NCI-H2227 (cell line): ENCODE data around the gene TENT4B.

Source experiments
- DNase-seq: peaks from one replicate; lab custom pipeline; 2025; ENCODE audit not compliant: unreplicated experiment; lab: John Stamatoyannopoulos, UW

Gene TENT4B

GRCh38 chr16:50269769-50270509, 116.8 kb downstream of the TENT4B start:
- DNase-seq = no peak

DNA sequence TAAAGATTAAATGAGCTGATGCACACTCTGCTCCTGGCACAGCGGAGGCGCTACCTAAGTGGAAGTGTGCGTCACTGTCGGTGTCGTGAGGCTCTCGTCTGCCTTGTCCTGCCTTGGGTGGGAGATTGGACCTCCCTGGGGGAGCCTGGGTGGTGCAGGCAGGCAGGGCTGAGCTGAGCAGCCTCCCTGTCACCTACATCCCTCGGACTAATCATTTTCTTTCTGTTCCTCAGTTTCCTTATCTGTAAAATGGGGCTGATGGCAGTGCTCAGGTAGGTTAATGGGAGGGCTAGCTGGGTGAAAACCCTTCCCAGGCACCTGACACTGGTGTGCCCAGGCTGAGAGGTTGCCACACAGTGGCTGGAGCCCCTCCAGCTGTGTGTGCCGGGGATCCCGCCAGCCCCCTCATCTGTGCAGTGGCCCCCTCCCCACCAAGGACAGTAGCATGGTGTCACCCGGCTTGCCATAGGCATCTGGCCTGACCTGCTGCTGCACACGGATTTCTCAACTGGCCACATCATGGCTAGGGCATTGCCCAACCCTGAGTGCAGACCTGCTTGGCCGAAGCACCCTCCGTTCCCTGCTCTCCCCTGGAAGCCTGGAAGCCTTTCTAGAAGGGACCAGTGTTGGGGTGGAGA, 117.5 kb downstream of the TENT4B start:
- DNase-seq = no peak

DNA sequence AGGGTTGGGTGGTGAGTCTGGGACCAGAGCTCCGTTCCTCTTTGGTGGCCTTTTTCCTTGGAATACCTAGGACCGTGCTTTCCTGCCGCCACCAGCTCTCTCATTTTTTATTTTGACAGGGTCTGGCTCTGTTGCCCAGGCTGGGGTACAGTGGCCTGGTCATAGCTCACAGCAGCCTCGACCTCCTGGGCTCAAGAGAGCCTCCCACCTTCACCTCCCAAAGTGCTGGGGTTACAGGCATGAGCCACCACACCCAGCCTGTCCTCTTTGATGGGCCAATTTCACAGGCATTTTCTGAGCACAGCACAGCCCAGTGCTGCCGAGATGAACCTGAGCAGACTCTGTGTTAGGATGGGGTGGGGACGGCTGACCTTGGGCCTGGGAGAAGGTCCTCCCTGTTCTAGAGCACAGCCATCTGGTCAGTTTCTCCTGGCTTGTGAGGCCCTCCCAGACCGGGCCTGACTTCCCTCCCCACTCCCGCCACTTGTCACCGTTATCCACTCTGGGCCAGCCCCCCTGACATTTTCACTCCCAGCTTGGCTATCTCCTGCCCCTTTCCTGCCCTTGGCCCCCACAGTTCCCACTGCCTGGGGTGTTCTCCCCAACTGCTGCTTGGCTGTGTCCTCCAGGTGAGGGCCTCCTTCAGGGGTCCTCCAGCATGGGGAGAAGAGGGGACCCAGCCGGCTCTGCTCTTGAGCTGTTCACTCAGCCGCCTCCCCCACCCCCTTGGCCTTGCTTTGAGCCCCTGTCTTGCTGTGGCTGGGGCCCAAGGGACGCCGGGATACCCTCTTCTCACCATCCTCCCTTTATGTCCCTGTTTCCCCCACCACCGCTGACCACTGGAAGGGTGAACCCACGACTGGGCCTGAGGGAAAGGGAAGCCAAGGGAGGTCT, 118.3 kb downstream of the TENT4B start:
- no peak for DNase-seq

DNA sequence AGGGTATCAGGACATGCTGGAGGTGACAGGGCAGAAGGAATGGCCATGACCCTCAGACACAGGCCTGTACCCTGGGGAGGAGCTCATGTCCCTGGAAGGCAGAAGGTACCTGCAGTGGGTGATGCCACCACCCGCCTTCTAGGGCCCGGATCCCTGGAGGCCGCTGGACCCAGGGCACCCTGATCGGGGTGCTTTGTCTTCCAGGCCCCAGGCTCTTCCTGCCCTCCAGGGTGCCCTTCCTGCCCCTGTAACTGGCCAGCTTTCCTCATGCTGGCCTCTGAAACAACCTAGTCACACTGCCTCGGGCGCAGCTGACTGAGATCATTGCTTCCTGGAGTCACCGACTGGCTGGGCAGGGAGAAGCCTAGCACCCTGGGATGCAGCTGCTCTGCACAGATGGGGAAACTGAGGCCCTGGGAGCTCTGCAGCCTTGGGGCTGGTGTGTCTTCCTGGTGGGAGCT, 119.0 kb downstream of the TENT4B start:
- DNase-seq = no peak

DNA sequence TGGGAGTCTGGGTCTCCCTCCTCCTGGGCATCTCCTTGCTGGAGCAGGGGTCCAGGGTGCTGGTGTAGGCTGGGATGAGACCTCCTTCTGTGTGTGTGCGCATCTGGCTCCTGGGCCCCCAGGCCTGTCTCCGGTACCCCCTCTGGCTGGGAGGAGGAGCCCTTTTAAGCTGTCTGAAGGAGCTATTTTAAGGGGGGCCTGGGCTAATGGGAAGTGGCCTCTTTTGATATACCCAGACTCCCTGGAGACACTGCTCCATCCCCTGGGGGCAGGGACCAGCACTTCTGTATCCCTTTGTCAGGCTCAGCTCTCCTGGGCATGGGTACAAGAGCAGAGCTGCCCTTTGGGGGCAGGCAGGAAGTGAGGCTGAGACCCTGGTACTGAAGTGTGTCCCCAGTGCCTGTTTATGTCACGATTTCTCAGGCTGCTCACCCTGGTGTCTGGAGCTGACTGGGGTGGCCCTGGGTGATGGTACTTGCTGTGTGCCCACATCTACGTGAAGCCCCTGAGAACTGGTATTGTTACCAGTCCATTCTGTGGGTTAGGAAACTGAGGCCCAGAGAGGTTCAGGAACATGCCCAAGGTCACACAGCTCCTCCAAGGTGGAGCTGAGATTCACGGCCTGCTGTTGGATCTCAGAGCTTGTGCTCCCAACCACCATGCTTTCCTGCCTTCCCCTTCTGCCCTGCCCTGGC, 119.7 kb downstream of the TENT4B start:
- no peak for DNase-seq

DNA sequence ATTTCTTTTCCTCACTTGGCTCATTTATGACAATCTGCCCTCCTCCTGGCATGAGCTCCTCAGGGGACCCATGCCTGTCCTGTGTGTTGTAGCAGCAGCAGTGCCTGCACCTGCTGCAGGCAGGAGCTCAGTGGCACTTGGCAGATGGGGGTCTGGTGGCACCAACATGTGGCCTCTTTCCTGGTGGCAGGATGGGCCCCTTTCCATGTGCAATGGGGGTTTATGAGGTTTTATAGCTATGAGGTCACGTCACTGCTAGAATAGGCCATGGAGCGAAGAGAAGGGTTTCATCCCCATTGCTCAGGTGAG, 120.2 kb downstream of the TENT4B start:
- no peak for DNase-seq

GRCh38 chr16:50273888-50274325, 120.8 kb downstream of the TENT4B start:
- no peak for DNase-seq

- DNase-seq = no peak
These were observed 121.4 kb downstream of the TENT4B start for GRCh38 chr16:50274326-50275097.

DNA sequence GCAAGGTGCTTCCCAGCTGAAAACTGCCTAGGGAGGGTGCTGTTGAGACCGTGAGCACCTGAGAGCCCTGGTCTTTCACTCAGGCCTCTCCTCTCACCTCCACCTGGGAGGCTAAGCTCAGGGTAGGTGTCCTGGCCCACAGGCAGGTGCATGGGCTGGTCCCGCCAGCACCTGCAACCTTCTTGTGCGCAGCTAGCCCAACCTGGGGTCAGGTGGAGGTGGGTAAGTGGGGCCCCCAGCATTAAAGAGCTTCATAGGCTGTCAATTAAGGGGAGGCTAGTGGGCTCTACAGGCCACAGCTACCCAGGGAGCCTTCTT, 122.0 kb downstream of the TENT4B start:
- no peak for DNase-seq

DNA sequence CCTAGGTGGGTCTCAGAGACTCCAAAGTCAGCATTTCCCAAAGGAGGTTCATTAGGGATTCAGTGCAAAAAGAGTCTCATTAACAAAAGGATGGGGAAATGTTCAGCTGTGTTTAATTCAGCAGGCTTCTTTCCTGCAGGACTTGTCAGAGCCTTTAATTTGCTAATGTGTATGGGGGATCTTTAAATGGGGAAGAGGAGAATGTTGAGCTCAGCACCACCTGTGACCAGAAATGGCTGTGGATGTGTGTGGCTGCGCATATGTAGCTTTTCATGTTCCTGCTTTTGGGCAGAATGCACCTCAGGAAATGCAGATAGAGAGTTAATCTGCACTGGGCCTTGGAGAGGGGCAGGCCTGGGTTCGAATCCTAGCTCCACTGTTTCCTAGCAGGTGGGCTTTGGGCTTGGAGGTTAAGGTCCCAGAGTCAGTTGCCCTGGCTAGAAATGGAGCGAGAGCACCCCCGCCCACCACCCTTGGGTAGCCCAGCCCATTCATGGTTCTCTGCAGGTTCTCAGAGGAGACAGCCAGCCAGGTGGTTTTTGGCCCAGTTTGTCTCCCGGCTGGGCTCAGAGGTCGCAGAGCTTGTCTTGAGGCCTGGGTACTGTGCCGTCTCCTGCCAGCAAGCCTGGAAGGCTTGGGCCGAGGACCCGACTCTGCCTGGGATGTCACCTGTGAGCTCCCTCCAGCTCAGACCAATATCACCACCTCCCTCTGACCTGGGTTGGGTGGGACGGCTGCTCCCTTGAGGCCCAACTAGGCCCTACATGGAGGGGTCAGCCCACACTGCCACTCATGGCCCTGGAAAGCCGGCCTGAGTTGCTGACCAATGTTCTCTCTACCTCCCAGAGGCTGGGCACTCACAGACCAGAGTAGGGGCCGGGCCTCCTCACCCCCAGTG, 122.6 kb downstream of the TENT4B start:
- no peak for DNase-seq

DNA sequence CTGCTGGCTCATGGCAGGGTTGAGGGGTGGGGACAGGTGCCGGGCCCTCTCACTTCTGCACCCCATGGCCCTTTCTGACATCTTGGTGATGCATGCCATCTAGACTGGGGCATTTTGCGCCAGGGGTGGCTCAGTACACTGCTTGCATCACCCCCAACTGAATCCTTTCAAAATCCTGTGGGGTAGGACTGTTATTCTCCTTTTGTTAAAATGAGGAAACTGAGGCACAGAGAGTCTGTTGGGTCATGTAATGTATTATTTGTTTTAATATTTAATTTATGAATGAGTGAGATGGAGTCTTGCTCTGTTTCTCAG, 123.2 kb downstream of the TENT4B start:
- no peak for DNase-seq

- DNase-seq = no peak
These were observed 123.9 kb downstream of the TENT4B start for GRCh38 chr16:50276801-50277555.

- DNase-seq = no peak
These were observed 125.1 kb downstream of the TENT4B start for GRCh38 chr16:50278251-50278650.

DNA sequence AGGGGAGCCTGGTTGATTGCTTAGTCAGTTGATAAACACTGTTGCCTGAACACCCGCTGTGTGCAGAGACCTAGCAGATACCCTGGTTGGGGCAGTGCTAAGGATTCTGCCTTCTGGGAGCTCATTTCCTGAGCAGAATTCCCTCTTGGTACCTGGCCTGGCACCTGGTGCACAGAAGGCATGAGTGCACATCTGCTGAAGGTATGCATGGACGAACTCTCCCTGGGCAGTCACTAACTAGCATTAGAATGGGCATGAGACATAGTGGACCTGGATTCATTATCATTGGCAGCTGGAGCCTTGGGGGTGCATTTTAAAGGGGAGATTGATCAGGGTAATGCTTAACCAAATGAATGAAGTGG, 126.4 kb downstream of the TENT4B start:
- DNase-seq = no peak

DNA sequence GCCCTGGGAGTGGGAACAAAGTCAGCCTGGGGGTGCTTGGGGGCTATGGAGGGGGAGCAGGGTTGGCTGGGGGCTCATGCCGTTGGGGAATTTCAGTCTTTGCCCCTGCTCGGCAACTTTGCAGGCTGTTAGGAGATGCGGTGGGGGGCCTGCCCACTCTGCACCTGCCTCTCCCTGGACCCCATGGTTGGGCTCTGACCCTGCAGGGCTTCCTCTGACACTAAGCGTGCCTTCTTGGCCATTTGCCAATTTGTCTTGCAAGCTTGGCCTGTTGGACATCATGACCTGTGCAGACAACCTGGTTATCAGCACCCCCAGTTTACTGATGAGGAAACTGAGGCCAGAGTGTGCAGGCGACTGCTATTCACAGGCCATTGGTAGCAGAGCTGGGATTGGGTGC, 127.8 kb downstream of the TENT4B start:
- no peak for DNase-seq
